Neural cell (in vitro differentiated cells): ENCODE data around the gene CHDH. TPM values are rescaled to one million over a fixed set of nuclear protein-coding genes. Genes with fewer than 3 reads are reported as not detected.

ENCODE experiments used
- H2AFZ ChIP-seq: fragments of 200-600, 300-800 bp; sonication (generic), shearing (Covaris generic); 2 replicates; pipeline ENCODE4 v1.6.0; 2014; ENCODE audit warnings: low read depth, mild to moderate bottlenecking, antibody characterized with exemption, low read length, moderate library complexity
- H3F3A ChIP-seq: fragments of 200-600 bp; shearing (Covaris generic); 2 replicates; pipeline ENCODE4 v1.6.1; 2016; ENCODE audit warnings: mild to moderate bottlenecking, moderate library complexity, mixed read lengths, antibody characterized with exemption, low read length; ENCODE audit not compliant: insufficient read depth, poor library complexity, severe bottlenecking
- H3K27ac ChIP-seq: fragments of 200-600, 300-800 bp; sonication (generic), shearing (Covaris generic); 2 replicates; pipeline ENCODE4 v1.5.1; 2014; ENCODE audit warnings: mild to moderate bottlenecking, low read length, moderate library complexity
- H3K27me3 ChIP-seq: fragments of 300-800, 200-600 bp; sonication (generic), shearing (Covaris generic); 2 replicates; pipeline ENCODE4 v1.6.0; 2014; ENCODE audit warnings: mild to moderate bottlenecking, low read depth, low read length, moderate library complexity; ENCODE audit not compliant: insufficient read depth
- H3K36me3 ChIP-seq: fragments of 300-800, 200-600 bp; sonication (generic), shearing (Covaris generic); 2 replicates; pipeline ENCODE4 v1.5.1; 2014; ENCODE audit warnings: mild to moderate bottlenecking, antibody characterized with exemption, low read length, moderate library complexity; ENCODE audit not compliant: insufficient read depth
- H3K4me2 ChIP-seq: fragments of 300-800, 200-600 bp; sonication (generic), shearing (Covaris generic); 2 replicates; pipeline ENCODE4 v1.6.0; 2014; ENCODE audit warnings: mild to moderate bottlenecking, low read length
- H3K4me3 ChIP-seq: fragments of 300-800, 200-600 bp; sonication (generic), shearing (Covaris generic); 2 replicates; pipeline ENCODE4 v1.5.1; 2014; ENCODE audit warnings: mild to moderate bottlenecking, low read length, moderate library complexity
- H3K79me2 ChIP-seq: fragments of 200-600 bp; shearing (Covaris generic); replicated peaks from 2 replicates; pipeline ENCODE4 v1.6.0; 2014; ENCODE audit warnings: mild to moderate bottlenecking, low read length, moderate library complexity; ENCODE audit not compliant: insufficient read depth
- H3K9ac ChIP-seq: fragments of 300-800, 200-600 bp; sonication (generic), shearing (Covaris generic); 2 replicates; pipeline ENCODE4 v1.6.1; 2016; ENCODE audit warnings: mild to moderate bottlenecking, low read length, mixed read lengths
- H3K9me2 ChIP-seq: fragments of 200-600 bp; shearing (Covaris generic); 2 replicates; pipeline ENCODE4 v1.6.1; 2016; ENCODE audit warnings: mild to moderate bottlenecking, low read length, mixed read lengths; ENCODE audit not compliant: insufficient read depth
- H3K9me3 ChIP-seq: fragments of 200-600, 300-800 bp; sonication (generic), shearing (Covaris generic); 2 replicates; pipeline ENCODE4 v1.6.1; 2016; ENCODE audit warnings: mild to moderate bottlenecking, mixed run types, low read length, moderate library complexity, mixed read lengths
- H4K20me1 ChIP-seq: fragments of 200-600 bp; shearing (Covaris generic); 2 replicates; pipeline ENCODE4 v1.6.1; 2016; ENCODE audit warnings: mild to moderate bottlenecking, mixed run types; ENCODE audit not compliant: insufficient read depth
- EP300 ChIP-seq: fragments of 450-650 bp; conservative IDR thresholded peaks from 2 replicates; pipeline ENCODE4 v1.6.1; 2014; ENCODE audit warnings: antibody characterized with exemption, mild to moderate bottlenecking, moderate library complexity; ENCODE audit not compliant: poor library complexity, severe bottlenecking
- EZH2 ChIP-seq: fragments of 200-600, 300-800 bp; shearing (Covaris generic), sonication (generic); IDR thresholded peaks from 2 replicates; pipeline ENCODE4 v1.6.1; 2014; ENCODE audit warnings: antibody characterized with exemption, low read length, borderline replicate concordance, mild to moderate bottlenecking; ENCODE audit not compliant: insufficient read depth, poor library complexity, severe bottlenecking
- MXI1 ChIP-seq: fragments of 450-650 bp; conservative IDR thresholded peaks from 2 replicates; pipeline ENCODE4 v1.6.1; 2014; ENCODE audit warnings: antibody characterized with exemption, mild to moderate bottlenecking; ENCODE audit not compliant: poor library complexity, severe bottlenecking
- POLR2AphosphoS5 ChIP-seq: IDR thresholded peaks from 2 replicates; pipeline ENCODE4 v1.6.1; 2012
- RAD21 ChIP-seq: fragments of 450-650 bp; conservative IDR thresholded peaks from 2 replicates; pipeline ENCODE4 v1.6.1; 2014; ENCODE audit warnings: antibody characterized with exemption, mild to moderate bottlenecking, moderate library complexity
- SMC3 ChIP-seq: fragments of 450-650 bp; conservative IDR thresholded peaks from 2 replicates; pipeline ENCODE4 v1.6.1; 2014; ENCODE audit warnings: antibody characterized with exemption, mild to moderate bottlenecking, moderate library complexity; ENCODE audit not compliant: poor library complexity
- TAF1 ChIP-seq: IDR thresholded peaks from 2 replicates; pipeline ENCODE4 v1.6.1; 2012; ENCODE audit warnings: low read depth
- polyA plus RNA-seq: library from polyadenylated mRNA; depleted of rRNA; stranded (reverse); fragments of >200 nt; gene quantifications from 2 replicates; pipeline ENCODE4 v1.2.3, GENCODE V29; 2014
- TF ChIP-seq, protein P1 (sequence below): fragments of 450-650 bp; IDR thresholded peaks from 2 replicates; pipeline ENCODE4 v1.5.1; 2014; ENCODE audit warnings: antibody characterized with exemption, mild to moderate bottlenecking, moderate library complexity; ENCODE audit not compliant: poor library complexity, severe bottlenecking
- TF ChIP-seq, protein P2 (sequence below): IDR thresholded peaks from 2 replicates; pipeline ENCODE4 v1.6.1; 2012; ENCODE audit warnings: borderline replicate concordance

CHDH gene
- polyA plus RNA-seq, 1 donor from 2014 or later, result 0.17 TPM

DNA sequence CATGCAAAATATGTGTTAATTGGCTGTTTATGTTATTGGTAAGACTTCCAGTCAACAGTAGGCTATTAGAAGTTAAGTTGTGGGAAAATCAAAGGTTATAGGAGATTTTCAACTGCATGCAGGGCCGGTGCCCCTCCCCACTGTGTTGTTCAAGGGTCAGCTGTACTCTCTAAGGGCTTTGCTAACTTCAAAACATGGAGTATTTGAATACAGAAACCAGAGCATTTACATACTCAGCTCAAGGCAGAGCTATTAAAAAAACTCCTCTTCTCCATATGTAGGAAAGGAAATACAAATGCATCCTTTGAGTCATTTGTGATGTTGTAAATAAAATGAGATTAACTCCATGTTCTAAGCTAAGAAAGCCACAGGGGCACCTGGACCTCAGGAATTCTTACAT is 16.9 kb upstream of the CHDH start:
- H3K79me2 ChIP-seq, result no peaks in the 10 kb centered on the region
- no peaks in the 10 kb centered on the region for H3K9me2 ChIP-seq
- no peaks in the 10 kb centered on the region for H3K9me3 ChIP-seq
- H3K36me3 ChIP-seq, result peaks cover 3% of the 10 kb centered on the region
- H3K27me3 ChIP-seq, result no peaks in the 10 kb centered on the region
- H3K4me3 ChIP-seq, result no peak overlapping the region
- H3K9ac ChIP-seq, result no peak overlapping the region
- no peaks in the 10 kb centered on the region for H4K20me1 ChIP-seq
- TF ChIP-seq TAF1 (no peak), SMC3 (no peak), RAD21 (no peak), POLR2AphosphoS5 (no peak), EZH2 (no peak), EP300 (no peak)
- TF ChIP-seq, protein P1, sequence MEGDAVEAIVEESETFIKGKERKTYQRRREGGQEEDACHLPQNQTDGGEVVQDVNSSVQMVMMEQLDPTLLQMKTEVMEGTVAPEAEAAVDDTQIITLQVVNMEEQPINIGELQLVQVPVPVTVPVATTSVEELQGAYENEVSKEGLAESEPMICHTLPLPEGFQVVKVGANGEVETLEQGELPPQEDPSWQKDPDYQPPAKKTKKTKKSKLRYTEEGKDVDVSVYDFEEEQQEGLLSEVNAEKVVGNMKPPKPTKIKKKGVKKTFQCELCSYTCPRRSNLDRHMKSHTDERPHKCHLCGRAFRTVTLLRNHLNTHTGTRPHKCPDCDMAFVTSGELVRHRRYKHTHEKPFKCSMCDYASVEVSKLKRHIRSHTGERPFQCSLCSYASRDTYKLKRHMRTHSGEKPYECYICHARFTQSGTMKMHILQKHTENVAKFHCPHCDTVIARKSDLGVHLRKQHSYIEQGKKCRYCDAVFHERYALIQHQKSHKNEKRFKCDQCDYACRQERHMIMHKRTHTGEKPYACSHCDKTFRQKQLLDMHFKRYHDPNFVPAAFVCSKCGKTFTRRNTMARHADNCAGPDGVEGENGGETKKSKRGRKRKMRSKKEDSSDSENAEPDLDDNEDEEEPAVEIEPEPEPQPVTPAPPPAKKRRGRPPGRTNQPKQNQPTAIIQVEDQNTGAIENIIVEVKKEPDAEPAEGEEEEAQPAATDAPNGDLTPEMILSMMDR, result no peak
- TF ChIP-seq, protein P2, sequence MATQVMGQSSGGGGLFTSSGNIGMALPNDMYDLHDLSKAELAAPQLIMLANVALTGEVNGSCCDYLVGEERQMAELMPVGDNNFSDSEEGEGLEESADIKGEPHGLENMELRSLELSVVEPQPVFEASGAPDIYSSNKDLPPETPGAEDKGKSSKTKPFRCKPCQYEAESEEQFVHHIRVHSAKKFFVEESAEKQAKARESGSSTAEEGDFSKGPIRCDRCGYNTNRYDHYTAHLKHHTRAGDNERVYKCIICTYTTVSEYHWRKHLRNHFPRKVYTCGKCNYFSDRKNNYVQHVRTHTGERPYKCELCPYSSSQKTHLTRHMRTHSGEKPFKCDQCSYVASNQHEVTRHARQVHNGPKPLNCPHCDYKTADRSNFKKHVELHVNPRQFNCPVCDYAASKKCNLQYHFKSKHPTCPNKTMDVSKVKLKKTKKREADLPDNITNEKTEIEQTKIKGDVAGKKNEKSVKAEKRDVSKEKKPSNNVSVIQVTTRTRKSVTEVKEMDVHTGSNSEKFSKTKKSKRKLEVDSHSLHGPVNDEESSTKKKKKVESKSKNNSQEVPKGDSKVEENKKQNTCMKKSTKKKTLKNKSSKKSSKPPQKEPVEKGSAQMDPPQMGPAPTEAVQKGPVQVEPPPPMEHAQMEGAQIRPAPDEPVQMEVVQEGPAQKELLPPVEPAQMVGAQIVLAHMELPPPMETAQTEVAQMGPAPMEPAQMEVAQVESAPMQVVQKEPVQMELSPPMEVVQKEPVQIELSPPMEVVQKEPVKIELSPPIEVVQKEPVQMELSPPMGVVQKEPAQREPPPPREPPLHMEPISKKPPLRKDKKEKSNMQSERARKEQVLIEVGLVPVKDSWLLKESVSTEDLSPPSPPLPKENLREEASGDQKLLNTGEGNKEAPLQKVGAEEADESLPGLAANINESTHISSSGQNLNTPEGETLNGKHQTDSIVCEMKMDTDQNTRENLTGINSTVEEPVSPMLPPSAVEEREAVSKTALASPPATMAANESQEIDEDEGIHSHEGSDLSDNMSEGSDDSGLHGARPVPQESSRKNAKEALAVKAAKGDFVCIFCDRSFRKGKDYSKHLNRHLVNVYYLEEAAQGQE, result no peak
- no peaks in the 10 kb centered on the region for H3F3A ChIP-seq
- no peak overlapping the region for H3K4me2 ChIP-seq
- no peak overlapping the region for H2AFZ ChIP-seq
- no peak overlapping the region for H3K27ac ChIP-seq

DNA sequence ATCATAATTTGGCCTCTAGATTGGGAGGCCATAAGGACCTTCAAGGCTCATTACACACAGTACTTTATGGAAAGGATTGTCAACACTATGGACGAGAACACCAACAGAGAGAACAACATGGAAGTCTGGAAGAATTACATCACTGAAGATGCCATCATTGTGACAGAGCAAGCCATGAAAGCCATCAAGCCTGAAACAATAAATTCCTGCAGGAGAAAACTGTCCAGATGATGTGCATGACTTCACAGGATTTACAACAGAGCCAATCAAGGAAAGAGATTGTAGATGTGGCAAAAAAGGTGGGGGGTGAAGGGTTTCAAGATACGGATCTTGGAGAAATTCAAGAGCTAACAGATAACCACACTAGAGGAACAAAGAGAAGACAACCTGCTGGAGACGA is 16.0 kb upstream of the CHDH start:
- Histone ChIP-seq H3K36me3 (no peaks in the 10 kb centered on the region), H3K27ac (no peak overlapping the region), H3K4me2 (no peak overlapping the region), H3K4me3 (no peak overlapping the region), H3K9me3 (no peaks in the 10 kb centered on the region), H3K9ac (no peak overlapping the region), H3K9me2 (no peaks in the 10 kb centered on the region), H3F3A (no peaks in the 10 kb centered on the region), H3K27me3 (no peaks in the 10 kb centered on the region), H3K79me2 (no peaks in the 10 kb centered on the region), H2AFZ (no peak overlapping the region), H4K20me1 (no peaks in the 10 kb centered on the region)
- TF ChIP-seq, protein P2, result no peak
- TF ChIP-seq MXI1, result no peak
- no peak for TF ChIP-seq SMC3
- TF ChIP-seq, protein P1, result no peak
- TF ChIP-seq RAD21, result no peak
- no peak for TF ChIP-seq EP300
- TF ChIP-seq EZH2, result no peak
- no peak for TF ChIP-seq TAF1
- no peak for TF ChIP-seq POLR2AphosphoS5
